CD4-positive, alpha-beta T cell treated with Interleukin-15 for 4 hours (primary cell): ENCODE results near the gene DISC1.
"Not testable (repeated sequence)": the region's sequence is repeated elsewhere in the genome, so short reads cannot be mapped to it uniquely, and the experiment has no call there.

Experiments used
- DNase-seq: peaks from one replicate; pipeline ENCODE4 v3.0.0-alpha.2; 2020; ENCODE audit warnings: low spot score

Gene DISC1

GRCh38 chr1:231626535-231626950, at the start of gene DISC1:
DISC1 (plus strand) TSS chr1:231626790; CDS start chr1:231626868, 78 bp downstream.
- DNase-seq: peak; percentile 65

DNA sequence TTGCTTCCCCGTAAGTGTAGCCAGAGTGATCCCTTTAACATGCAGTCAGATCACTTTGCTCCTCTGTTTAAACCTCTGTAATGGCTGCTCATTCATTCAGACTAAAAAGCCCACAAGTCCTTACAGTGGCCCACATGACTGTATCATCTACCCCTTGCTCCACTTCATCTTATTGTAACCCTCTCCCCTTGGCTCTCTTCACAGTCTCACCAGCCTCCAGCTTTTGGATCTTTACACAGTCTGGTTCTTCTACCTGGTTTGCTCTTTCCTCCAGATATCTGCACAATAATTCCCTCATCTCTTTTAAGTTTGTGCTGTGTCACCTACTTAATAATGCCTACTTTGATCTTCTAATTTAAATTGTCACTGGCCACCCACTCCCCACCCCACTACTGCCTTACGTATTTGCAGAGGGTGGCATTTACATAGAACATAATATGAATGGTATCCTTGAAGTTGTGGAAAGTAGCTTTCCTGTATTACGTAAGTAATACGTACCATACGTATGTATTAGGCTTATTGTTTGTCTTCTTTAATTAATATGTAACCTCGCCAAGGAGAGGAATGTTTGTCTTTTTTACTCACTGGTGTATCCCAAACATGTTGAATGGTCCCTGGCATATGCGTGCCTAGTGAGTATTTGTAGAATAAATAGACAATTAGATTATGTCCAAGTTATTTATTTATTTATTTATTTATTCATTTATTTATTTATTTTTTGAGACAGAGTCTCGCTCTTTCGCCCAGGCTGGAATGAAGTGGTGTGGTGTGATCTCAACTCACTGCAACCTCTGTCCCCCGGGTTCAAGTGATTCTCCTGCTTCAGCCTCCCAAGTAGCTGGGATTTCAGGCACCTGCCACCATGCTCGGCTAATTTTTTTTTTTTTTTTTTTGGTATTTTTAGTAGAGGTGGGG, 49.5 kb upstream of the DISC1 start:
- DNase-seq: no peak

DNA sequence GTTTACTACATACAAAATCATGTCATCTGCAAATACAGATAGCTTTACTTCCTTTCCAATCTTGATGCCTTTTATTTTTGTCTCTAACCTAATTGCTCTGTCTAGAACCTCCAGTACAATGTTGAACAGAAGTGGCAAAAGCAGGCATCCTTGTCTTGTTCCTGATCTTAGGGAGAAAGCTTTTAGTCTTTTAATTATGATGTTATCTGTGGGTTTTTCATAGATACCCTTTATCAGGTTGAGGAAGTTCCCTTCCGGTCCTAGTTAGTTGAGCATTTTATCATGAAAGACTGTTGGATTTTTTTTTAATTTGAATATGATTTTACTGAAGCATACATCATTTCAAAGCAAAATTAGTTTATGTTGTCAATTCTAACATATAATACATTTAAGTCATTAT, 45.7 kb upstream of the DISC1 start:
- no peak for DNase-seq

GRCh38 chr1:231581859-231582258, 44.7 kb upstream of the DISC1 start:
- no peak for DNase-seq

DNA sequence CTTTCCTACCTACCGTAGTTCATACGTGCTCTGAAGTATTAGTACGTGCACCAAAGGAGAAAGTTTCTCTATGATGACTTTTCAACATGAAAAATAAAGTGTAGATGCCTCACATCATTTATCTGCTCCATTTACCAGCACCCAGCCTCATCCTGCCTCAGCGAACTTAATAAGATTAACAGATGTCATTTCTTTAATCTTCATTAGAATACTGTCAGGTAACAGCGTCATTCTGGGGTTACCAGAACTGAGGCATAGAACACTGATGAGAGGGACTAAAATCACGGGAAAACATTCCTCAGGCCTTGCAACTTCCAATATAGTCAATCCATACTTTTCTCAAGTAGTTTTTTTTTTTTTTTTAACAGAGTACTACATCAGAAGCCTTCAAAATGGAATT, 43.2 kb upstream of the DISC1 start:
- no peak for DNase-seq

DNA sequence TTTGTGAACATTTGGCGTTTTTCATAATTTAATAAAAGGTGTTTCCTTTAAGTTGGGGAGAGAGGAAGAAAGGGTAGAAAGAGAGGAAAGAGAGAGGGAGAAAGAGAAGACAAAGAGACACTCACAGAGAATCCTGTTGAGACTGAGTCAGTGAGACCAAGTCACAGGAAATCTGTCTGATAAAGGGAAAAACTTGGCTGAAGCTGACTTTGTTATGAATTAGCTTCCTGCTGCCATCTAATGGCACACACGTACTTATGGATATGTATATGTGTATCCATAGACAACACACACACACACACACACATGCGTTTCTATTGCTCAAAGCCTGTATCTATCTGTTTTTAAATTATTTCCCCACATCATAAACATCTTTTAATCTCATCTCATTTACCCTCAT, 42.5 kb upstream of the DISC1 start:
- no peak for DNase-seq

GRCh38 chr1:231584921-231585320, 41.7 kb upstream of the DISC1 start:
- DNase-seq: no peak

DNA sequence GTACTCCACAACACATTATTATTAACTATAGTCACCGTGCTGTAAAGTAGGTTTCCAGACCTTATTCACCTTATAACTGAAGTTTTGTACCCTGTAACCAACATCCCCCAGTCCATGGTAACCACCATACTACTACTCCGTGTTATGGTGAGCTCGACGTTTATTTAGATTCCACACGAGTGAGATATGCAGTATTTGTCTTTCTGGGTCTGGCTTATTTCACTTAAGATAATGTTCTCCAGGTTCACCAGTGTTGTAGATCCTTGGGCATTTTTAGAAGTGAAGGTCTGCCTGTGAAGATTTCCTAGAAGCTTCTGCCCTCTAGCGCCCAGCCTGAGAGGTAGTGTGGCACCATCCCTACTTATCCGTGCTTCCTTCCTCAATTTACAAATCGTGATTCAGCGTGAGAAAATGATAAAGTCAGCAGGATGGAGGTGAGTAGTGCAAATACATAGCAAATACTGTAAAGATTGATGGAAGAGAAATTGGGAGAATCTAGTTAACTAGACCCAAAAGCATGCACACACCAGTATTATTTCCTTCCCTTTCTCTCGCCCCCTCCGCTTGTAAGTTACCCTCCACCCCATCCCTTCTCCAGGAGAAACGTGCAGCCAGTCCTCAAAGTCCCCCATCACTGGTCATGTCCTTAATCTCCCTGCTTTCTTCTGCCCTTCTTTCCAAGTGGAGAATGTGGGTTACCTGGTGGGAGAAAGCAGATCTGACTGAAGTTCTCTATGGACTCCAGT, 36.0 kb upstream of the DISC1 start:
- DNase-seq: peak; percentile 37

DNA sequence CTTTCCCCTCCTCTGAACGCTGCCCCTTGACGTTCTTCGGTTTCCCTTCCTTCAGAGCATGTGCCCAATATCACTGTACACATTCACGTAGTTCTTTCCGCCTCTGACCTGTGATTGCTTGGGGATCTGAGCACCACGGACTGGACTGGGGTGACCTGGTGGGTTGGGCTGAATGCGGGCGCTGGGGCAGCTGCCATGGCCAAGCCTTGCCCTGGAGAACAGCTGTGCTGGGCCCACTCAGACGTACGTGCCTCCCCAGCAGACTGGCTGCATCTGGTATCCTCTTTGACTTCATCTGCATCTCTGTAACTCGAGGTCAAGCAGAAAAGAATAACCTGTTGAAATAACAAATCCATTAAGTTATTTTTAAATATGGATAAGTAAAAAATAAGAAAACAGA, 35.1 kb upstream of the DISC1 start:
- no peak for DNase-seq

DNA sequence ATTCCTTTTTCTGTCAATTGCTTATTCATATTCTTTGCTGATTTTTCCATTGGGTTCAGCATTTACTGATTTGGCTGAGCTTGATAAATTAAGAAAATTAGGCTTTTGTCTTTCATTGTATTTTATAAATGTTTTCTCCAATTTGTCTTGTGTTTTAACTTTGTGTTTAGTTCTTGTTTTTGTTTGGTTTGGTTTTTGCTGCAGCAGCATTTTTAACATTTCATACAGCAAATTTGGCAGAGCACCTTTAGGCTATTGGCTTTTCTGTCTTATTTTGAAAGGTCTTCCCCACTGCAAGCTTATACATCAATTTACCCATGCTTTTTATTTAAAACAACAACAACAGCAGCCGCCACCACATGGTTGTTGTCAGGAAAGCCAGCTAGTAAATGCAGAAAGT, 33.8 kb upstream of the DISC1 start:
- no peak for DNase-seq

GRCh38 chr1:231593264-231593663, 33.3 kb upstream of the DISC1 start:
- not testable (repeated sequence) for DNase-seq

DNA sequence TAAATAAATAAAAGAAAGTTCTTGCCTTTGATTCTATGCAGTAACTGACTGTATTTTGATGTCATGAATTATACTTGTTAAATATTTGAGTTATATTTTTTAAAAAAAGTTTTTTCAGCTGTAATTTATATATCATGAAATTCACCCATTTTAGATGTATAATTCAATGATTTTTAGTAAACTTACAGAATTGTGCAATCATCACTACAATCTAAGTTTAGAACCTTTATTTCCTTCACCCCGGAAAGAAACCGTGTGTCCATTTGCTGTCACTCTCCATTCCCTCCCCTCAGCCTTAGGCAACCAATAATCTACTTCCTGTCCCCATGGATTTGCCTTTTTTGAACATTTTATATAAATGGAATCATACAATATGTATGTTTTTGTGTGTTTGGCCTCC, 32.5 kb upstream of the DISC1 start:
- no peak for DNase-seq

DNA sequence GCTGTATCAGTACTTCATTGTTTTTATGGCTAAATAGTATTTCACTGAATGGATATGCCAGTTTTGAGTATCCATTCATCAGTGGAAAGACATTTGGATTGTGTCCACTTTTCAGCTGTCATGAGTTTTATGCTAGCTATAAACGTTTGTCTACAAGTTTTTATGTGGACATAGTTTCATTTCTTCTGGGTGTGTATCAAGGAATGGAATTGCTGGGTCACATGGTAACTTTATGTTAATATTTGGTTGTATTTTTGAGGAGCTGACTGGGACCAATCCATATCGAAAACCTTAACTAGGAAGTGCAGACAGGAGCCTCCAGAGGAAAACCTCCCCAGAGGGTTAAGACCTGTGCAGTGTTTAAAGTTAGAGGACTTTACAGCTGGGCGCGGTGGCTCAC, 31.8 kb upstream of the DISC1 start:
- no peak for DNase-seq

DNA sequence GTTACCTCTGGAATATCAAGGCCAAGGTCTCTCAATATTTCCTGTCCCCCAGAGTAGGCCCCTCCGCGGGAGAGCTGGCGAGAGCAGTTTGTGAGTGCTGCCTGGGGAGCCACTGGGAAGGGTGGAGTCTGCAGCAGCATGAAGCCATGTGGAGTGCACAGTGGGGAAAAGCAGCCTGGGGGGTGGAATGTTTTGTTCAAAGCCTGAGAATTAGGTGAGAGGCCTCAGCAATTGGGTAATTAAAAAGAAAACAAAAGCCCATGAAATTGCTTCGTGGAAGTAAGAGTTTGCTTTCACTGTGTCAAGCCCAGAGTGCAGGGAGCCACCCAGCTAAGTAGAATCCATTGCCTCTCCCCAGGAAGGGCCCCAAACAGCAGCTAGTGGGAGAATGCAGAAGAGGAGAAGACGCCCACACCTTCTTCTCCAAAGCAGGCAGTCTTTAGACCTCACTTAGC, 30.2 kb upstream of the DISC1 start:
- DNase-seq: no peak

GRCh38 chr1:231597971-231598370, 28.6 kb upstream of the DISC1 start:
- DNase-seq: no peak

DNA sequence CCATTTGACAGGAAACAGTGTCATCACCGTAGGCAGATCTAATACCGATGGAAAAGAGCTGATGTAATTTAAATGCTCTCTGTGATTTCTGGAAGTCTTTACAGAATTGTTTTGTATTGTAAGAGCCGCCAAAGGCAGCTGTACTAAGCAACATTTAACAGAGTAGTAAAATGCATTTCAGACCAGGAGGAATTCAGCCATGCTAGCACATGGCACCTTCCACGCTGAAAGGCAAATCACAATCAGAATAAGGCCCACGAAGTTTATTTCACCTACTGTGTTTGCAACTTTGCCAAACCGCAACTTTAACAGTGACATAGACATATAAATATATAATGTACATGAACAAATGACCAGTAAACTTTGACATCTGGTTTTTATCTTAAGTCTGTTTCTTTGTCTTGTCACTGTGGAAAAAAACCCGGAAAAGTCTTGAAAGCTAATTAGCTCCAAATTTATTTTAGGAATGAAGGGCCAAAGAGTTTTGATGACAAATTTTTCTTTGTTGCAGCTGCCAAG, 26.1 kb upstream of the DISC1 start:
- no peak for DNase-seq

DNA sequence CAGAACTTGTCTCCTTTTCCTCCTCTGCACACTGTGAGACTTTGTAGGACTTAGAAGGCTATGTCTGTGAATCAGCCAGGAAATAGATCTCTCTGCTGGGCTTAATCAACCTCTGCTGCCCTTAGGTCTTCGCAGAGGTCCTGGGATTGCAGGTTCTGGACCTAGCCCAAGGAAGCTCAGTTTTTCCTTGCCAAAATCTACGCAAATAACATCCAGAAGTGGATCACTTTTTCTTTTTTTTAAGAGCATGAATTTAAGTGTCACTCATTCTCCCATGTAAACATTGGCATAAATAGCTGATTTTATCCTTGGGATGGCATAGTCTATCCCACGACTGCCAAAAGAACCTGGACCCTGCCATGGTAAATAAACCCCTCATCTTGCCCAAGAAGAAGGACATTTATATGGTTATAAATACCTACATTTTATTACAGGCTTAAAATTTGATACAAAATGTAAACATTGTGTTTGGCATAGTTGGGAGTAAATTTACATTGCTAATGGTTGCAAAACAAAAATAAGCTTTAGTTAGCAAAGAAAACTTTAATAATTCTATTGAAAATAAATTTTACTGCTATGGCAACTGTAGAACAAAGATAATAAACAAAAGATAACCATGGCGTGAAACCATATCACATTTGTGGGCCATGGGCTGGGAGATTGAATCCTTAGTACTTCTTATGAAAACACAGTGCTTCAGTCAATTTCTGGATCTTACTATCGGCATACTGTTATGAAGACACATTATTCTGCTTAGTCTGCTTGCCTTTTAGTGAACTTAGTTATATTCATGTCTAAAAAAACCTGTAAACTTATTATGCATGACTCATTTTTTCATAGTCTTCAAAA, 24.5 kb upstream of the DISC1 start:
- DNase-seq: no peak

- no peak for DNase-seq
Observed at GRCh38 chr1:231602673-231602984, 24.0 kb upstream of the DISC1 start.

GRCh38 chr1:231603598-231604275, 22.9 kb upstream of the DISC1 start:
- DNase-seq: peak; percentile 64

- DNase-seq: no peak
Observed at GRCh38 chr1:231604276-231604621, 22.3 kb upstream of the DISC1 start.
